GM20000 (cell line): Measurements from ENCODE around the gene ZIC4.

Experiments used
- DNase-seq: peaks from one replicate; pipeline ENCODE4 v3.0.0; 2012; ENCODE audit warnings: low spot score
- TF ChIP-seq, protein P1 (sequence below): IDR thresholded peaks from 2 replicates; pipeline ENCODE4 v1.5.1; 2012; ENCODE audit warnings: mild to moderate bottlenecking, control low read depth; ENCODE audit errors: extremely low read depth, missing control alignments

Gene ZIC4

DNA sequence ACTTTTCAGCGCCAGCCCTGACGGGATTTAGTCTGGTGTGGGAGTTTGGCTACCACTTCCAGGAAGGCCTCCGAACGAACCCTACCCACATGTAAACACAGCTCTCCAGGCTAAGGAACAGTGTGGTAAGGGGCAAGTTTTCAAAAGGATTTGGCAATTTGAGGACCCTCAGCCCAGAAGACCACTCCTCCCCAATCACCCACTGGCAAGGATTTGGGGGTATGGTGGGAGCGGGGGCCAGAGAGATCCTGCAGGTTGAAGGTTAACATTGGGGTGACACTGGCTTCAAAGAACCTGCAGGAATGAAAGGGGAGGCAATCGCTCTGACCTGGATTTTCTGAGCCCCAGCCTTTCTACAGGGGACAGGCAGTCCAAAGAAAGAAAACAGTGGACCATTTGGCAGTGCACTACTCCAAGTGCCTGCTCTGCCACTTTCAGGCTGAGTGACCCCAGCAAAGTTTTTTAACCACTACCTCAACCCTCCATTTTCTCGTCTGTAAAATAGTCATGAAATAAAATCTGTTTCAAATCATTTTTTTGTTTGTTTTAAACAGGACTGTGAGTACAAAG lies 34.5 kb downstream of the ZIC4 start:
- DNase-seq: no peak
- TF ChIP-seq, protein P1, sequence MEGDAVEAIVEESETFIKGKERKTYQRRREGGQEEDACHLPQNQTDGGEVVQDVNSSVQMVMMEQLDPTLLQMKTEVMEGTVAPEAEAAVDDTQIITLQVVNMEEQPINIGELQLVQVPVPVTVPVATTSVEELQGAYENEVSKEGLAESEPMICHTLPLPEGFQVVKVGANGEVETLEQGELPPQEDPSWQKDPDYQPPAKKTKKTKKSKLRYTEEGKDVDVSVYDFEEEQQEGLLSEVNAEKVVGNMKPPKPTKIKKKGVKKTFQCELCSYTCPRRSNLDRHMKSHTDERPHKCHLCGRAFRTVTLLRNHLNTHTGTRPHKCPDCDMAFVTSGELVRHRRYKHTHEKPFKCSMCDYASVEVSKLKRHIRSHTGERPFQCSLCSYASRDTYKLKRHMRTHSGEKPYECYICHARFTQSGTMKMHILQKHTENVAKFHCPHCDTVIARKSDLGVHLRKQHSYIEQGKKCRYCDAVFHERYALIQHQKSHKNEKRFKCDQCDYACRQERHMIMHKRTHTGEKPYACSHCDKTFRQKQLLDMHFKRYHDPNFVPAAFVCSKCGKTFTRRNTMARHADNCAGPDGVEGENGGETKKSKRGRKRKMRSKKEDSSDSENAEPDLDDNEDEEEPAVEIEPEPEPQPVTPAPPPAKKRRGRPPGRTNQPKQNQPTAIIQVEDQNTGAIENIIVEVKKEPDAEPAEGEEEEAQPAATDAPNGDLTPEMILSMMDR: no peak

DNA sequence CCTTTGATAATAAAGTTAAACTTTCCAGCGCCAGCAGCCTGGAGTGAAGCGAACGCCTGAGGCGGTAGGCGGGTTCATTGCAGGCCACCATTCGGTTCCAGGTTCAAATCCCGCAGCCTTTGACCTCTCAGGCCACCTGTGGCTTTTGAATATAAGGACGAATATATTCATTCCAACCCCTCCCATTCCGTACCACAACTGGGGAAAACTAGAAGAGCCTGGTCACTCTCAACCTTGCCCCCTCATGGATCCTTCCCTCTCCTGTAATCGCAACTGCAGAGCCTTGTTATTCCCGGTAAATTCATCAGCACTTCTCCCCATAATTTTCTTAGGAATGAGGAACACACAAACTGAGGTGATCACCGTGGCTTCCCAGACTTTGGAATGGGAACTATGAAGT lies 35.2 kb downstream of the ZIC4 start:
- TF ChIP-seq, protein P1: no peak
- no peak for DNase-seq

DNA sequence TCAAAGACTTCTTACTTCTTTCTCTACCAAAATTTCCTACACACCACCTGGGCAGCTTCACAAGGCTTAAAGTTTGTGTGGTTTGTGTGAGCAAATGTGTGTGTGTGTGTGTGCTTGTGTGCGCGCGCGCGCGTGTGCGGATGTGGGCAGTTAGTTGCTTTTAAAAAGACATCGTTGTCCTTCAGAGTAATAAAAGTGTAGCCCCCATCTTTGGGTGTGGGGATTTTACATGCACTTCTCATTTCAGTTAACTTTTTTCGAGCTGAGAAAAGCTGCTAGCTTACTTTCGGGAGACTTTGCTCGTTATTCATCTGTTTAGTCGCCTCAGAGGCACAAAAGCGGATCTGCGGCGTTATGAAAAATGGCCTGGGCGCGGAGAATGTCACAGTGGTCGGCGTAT lies 36.0 kb downstream of the ZIC4 start:
- TF ChIP-seq, protein P1: no peak
- DNase-seq: no peak

DNA sequence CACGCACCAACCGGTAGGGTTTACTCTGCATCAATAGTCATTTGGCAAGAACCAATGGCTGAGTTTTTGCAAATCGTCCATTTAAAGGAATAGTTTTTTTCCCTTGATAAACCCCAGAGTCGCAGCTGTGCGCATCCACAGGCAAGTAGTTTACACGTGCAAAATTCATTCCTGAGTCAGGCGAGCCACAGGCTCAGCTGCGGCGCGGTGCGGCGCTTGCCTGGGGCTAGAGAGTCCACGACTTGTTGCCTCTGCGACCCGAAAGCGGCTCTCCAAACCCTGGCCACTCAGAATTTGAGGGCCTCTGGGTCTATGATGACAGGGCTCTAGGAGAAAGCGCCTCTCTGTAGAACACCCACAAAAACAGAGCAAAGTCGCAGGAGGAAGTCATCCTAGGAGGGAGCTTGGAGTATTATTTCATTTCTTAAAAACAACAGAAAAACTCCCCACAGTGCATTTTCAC lies 36.7 kb downstream of the ZIC4 start:
- TF ChIP-seq, protein P1: no peak
- no peak for DNase-seq

DNA sequence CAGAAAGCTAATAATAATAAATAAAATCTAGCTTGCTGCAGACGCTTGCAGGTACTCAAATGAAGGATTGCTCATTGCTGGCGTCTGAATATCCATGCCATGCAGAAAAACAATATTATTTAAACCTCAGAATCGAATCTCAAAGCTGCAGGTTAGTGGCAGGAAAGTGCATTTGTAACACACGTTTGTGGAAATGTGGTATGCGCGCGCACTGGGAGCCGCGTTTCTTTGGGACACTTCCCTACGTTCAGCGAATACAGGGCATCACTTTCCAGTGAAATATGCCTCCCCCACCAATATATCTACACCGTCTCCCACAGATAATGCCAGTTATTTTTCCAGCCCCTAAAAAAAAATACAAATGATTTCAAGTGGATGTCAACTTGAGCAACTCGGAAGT lies 37.1 kb downstream of the ZIC4 start:
- TF ChIP-seq, protein P1: no peak
- DNase-seq: no peak

DNA sequence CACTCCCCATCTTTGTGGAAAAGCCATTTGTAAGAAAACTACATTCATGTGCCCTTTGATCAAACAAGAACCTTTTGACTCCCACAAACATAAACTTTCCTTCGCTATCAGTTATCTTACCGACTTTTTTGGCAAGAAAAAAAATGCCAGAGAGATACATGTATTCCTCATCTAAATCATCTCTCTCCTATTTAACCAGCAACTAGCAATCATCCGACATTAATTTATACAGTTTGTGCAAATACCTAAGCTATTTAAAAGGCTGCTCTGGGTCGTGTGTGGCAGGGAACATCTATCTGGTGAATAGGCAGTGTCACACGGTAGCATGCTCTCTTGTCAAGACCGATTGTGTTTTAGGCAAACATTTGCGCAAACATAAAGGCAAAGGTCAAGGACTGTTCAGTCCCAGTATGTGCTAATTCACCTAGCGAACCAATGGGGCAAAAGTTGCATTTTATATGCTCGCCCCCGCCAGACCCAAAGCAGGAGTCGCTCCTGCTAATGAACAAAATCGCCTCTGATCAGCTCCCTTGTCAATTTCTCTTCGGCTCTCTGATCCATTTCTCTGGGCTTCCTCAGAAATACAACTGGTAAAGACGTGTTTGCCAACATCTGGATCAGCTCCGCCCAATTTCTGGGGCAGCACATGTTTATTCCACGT lies 37.7 kb downstream of the ZIC4 start:
- no peak for DNase-seq
- TF ChIP-seq, protein P1: no peak

DNA sequence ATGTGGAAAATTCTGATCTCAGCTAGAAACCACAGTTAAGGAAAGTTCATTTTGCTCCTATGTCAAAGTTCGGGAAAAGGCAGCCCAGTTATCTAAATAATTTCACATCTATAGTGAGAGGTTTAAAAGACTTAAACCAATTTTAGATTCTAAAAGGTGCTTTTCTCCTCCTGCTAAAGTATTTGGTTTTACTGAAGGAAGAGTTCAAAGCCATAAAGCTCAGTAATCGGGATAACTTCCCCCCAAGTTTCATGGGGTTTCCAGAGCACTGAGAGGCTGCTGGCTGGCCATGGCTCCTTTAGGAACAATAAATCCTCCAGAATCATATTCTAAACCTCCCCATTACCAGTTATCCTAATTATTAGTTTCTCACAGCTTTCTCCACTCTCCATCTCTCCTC lies 38.2 kb downstream of the ZIC4 start:
- DNase-seq: no peak
- TF ChIP-seq, protein P1: no peak
